DMS53 treated with DMSO at 0.1 percent for 48 hours (cell line): ENCODE measurements around the gene CPEB1.
"Not testable (repeated sequence)": the region's sequence is repeated elsewhere in the genome, so short reads cannot be mapped to it uniquely, and the experiment has no call there.

ENCODE experiments used
- DNase-seq: peaks from one replicate; lab custom pipeline; 2025; ENCODE audit not compliant: unreplicated experiment; lab: John Stamatoyannopoulos, UW

CPEB1 gene

GRCh38 chr15:82649226-82649999, 2.2 kb upstream of the CPEB1 start:
- DNase-seq, result no peak

- no peak for DNase-seq
These were observed 1.3 kb upstream of the CPEB1 start for GRCh38 chr15:82648257-82649103.

GRCh38 chr15:82647835-82648256, 683 bp upstream of the CPEB1 start:
- no peak for DNase-seq

GRCh38 chr15:82646250-82647044, 716 bp downstream of the CPEB1 start:
- no peak for DNase-seq

- DNase-seq, result not testable (repeated sequence)
These were observed 2.0 kb downstream of the CPEB1 start for GRCh38 chr15:82644967-82645852.

GRCh38 chr15:82643992-82644391, 3.2 kb downstream of the CPEB1 start:
- DNase-seq, result no peak

- no peak for DNase-seq
These were observed 4.5 kb downstream of the CPEB1 start for GRCh38 chr15:82642656-82643055.

GRCh38 chr15:82641129-82641798, 5.9 kb downstream of the CPEB1 start:
- DNase-seq, result no peak

GRCh38 chr15:82640672-82641071, 6.5 kb downstream of the CPEB1 start:
- no peak for DNase-seq

GRCh38 chr15:82635798-82636197, 11.4 kb downstream of the CPEB1 start:
- DNase-seq, result no peak

GRCh38 chr15:82630033-82630432, 17.1 kb downstream of the CPEB1 start:
- no peak for DNase-seq

- no peak for DNase-seq
These were observed 22.0 kb downstream of the CPEB1 start for GRCh38 chr15:82625136-82625535.

- DNase-seq, result no peak
These were observed 22.7 kb downstream of the CPEB1 start for GRCh38 chr15:82624438-82624837.

GRCh38 chr15:82624008-82624407, 23.2 kb downstream of the CPEB1 start:
- DNase-seq, result no peak

GRCh38 chr15:82621970-82622369, 25.2 kb downstream of the CPEB1 start:
- no peak for DNase-seq

- DNase-seq, result no peak
These were observed 33.4 kb downstream of the CPEB1 start for GRCh38 chr15:82613747-82614146.

- DNase-seq, result no peak
These were observed 35.8 kb downstream of the CPEB1 start for GRCh38 chr15:82611348-82611747.

- DNase-seq, result no peak
These were observed 45.0 kb downstream of the CPEB1 start for GRCh38 chr15:82602195-82602594.

- no peak for DNase-seq
These were observed 47.3 kb downstream of the CPEB1 start for GRCh38 chr15:82599862-82600261.

GRCh38 chr15:82597815-82598214, 49.3 kb downstream of the CPEB1 start:
- DNase-seq, result no peak
